Thyroid gland (tissue), 4 donors: ENCODE measurements around the gene MTA3.

Experiments used
- POLR2A ChIP-seq, 2 donors: fragments of 450-650 bp; IDR thresholded peaks; one replicate each; pipeline ENCODE4 v1.6.1; 2017; ENCODE audit warnings: antibody characterized with exemption in 2 of 2, mild to moderate bottlenecking in 2 of 2, moderate library complexity in 1 of 2
- TF ChIP-seq, protein P1 (sequence below), 6 experiments: fragments of 200-600 bp in 3 of 6; fragments of 450-650 bp in 3 of 6; sonication (generic) in 3 of 6; IDR thresholded peaks; one replicate each; pipeline ENCODE4 v1.5.1; 2016 to 2019; ENCODE audit warnings: antibody characterized with exemption in 6 of 6, mild to moderate bottlenecking in 2 of 6, inconsistent platforms in 1 of 6, moderate library complexity in 1 of 6

DNA sequence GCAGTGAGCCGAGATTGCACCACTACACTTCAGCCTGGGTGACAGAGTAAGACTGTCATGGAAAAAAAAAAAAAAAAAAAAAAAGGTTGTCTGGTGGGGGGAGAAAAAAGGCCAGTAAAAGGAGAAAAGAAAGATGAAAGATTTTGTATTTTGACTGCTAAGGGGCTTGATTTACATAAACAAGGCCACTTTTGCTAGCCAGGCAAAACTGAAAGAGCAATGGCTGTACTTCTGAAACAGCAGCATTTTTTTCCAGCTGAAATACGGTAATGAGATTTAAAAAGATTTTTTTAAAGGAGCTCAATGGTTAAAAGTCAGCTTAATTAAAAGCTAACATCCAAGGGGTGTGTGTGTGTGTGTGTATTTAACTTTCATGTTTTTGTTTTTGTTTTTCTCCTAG lies 206.8 kb downstream of the MTA3 start:
- TF ChIP-seq, protein P1, sequence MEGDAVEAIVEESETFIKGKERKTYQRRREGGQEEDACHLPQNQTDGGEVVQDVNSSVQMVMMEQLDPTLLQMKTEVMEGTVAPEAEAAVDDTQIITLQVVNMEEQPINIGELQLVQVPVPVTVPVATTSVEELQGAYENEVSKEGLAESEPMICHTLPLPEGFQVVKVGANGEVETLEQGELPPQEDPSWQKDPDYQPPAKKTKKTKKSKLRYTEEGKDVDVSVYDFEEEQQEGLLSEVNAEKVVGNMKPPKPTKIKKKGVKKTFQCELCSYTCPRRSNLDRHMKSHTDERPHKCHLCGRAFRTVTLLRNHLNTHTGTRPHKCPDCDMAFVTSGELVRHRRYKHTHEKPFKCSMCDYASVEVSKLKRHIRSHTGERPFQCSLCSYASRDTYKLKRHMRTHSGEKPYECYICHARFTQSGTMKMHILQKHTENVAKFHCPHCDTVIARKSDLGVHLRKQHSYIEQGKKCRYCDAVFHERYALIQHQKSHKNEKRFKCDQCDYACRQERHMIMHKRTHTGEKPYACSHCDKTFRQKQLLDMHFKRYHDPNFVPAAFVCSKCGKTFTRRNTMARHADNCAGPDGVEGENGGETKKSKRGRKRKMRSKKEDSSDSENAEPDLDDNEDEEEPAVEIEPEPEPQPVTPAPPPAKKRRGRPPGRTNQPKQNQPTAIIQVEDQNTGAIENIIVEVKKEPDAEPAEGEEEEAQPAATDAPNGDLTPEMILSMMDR (IDR thresholded peaks at IDR 0.05): no peak
- no peak for TF ChIP-seq POLR2A (IDR thresholded peaks at IDR 0.05)
